GM12878 (cell line): ENCODE measurements around the gene RNF31. TPM values are rescaled to one million over a fixed set of nuclear protein-coding genes. Genes with fewer than 3 reads are reported as not detected.
A peak's percentile ranks its signal among the peaks of the same experiment; 100 is the strongest.

Experiments used
- ASH2L ChIP-seq: fragments of 300-600, 200-600 bp; sonication (generic); IDR thresholded peaks from 2 replicates; pipeline ENCODE4 v1.6.1; 2017; ENCODE audit warnings: low read depth, mild to moderate bottlenecking, borderline replicate concordance
- CBX3 ChIP-seq: fragments of 200-600 bp; sonication (generic); IDR thresholded peaks from 2 replicates; pipeline ENCODE4 v1.6.1; 2016; ENCODE audit warnings: low read depth, borderline replicate concordance
- CBX5 ChIP-seq: sonication (generic); IDR thresholded peaks from 2 replicates; pipeline ENCODE4 v1.6.1; 2016; ENCODE audit warnings: low read depth, moderate library complexity, mild to moderate bottlenecking, inconsistent platforms
- EP300 ChIP-seq, 2 experiments: fragments of 150-350 bp in 1 of 2; IDR thresholded peaks; 2 replicates each; pipeline ENCODE4 v1.6.1; 2011 to 2012; ENCODE audit warnings: low read depth in 2 of 2, low read length in 2 of 2, borderline replicate concordance in 1 of 2, improper control_type of control experiment in 1 of 2, inconsistent platforms in 1 of 2; ENCODE audit not compliant: control insufficient read depth in 1 of 2
- EZH2 ChIP-seq: IDR thresholded peaks from 2 replicates; pipeline ENCODE4 v1.6.1; 2012; ENCODE audit warnings: low read depth, mild to moderate bottlenecking, control low read depth, inconsistent platforms, low read length, borderline replicate concordance; ENCODE audit not compliant: control insufficient read depth
- HDGF ChIP-seq: fragments of 450-650 bp; IDR thresholded peaks from 2 replicates; pipeline ENCODE4 v1.6.1; 2016; ENCODE audit warnings: antibody characterized with exemption
- MYB ChIP-seq: fragments of 150-350 bp; IDR thresholded peaks from 2 replicates; pipeline ENCODE4 v1.6.1; 2014; ENCODE audit warnings: mild to moderate bottlenecking, low read depth, low read length, borderline replicate concordance
- MYC ChIP-seq: IDR thresholded peaks from 2 replicates; pipeline ENCODE4 v1.6.1; 2011; ENCODE audit warnings: mild to moderate bottlenecking, low read length, moderate library complexity, inconsistent platforms; ENCODE audit not compliant: insufficient read depth, insufficient replicate concordance, insufficient read length, severe bottlenecking
- NBN ChIP-seq: fragments of 450-650 bp; IDR thresholded peaks from 2 replicates; pipeline ENCODE4 v1.6.1; 2016
- NFYB ChIP-seq: IDR thresholded peaks from 2 replicates; pipeline ENCODE4 v1.6.1; 2011; ENCODE audit warnings: low read depth, mild to moderate bottlenecking, low read length, improper control_type of control experiment, moderate library complexity; ENCODE audit not compliant: insufficient read depth
- POLR2AphosphoS2 ChIP-seq: IDR thresholded peaks from 2 replicates; pipeline ENCODE4 v1.6.1; 2011; ENCODE audit warnings: low read depth, mild to moderate bottlenecking, low read length, improper control_type of control experiment, moderate library complexity
- RBBP5 ChIP-seq: fragments of 200-600 bp; sonication (generic); conservative IDR thresholded peaks from 2 replicates; pipeline ENCODE4 v1.6.1; 2016
- RUNX3 ChIP-seq: IDR thresholded peaks from 2 replicates; pipeline ENCODE4 v1.6.1; 2012; ENCODE audit warnings: low read length, inconsistent platforms
- SIN3A ChIP-seq: IDR thresholded peaks from 2 replicates; pipeline ENCODE4 v1.6.1; 2012; ENCODE audit warnings: low read depth, low read length, improper control_type of control experiment
- SP1 ChIP-seq: IDR thresholded peaks from one replicate; pipeline ENCODE4 v1.6.1; 2011; ENCODE audit warnings: low read depth, low read length
- SRF ChIP-seq, 2 experiments: IDR thresholded peaks; 2 replicates each; pipeline ENCODE4 v1.6.1; 2011; ENCODE audit warnings: low read depth in 2 of 2, low read length in 2 of 2, mild to moderate bottlenecking in 1 of 2, moderate library complexity in 1 of 2
- TCF3 ChIP-seq: IDR thresholded peaks from 2 replicates; pipeline ENCODE4 v1.6.1; 2012; ENCODE audit warnings: low read depth, mild to moderate bottlenecking, low read length, borderline replicate concordance; ENCODE audit not compliant: insufficient read depth
- YBX1 ChIP-seq: fragments of 450-650 bp; IDR thresholded peaks from 2 replicates; pipeline ENCODE4 v1.6.1; 2016; ENCODE audit warnings: antibody characterized with exemption
- ZNF207 ChIP-seq: fragments of 450-650 bp; IDR thresholded peaks from 2 replicates; pipeline ENCODE4 v1.6.1; 2014; ENCODE audit warnings: antibody characterized with exemption, mild to moderate bottlenecking, borderline replicate concordance
- ZNF384 ChIP-seq: IDR thresholded peaks from 2 replicates; pipeline ENCODE4 v1.6.1; 2012; ENCODE audit warnings: low read depth, mild to moderate bottlenecking, low read length, improper control_type of control experiment, borderline replicate concordance
- polyA plus RNA-seq, 11 experiments: library from polyadenylated mRNA; depleted of rRNA in 4 of 11; unstranded in 6 of 11; stranded (reverse) in 5 of 11; fragments of >200 nt; fragmentation: Nextera tagmentation in 4 of 11; fragmentation: Illumina TruSeq in 1 of 11; extraction: Ambion mirVana in 4 of 11; extraction: Trizol in 1 of 11; gene quantifications; 1 replicate in 1 of 11; 2 replicates in 10 of 11; pipeline versions ENCODE4 v1.2.1 to v1.2.3, GENCODE V29; 2011 to 2016; ENCODE audit warnings: inconsistent platforms in 2 of 11, missing spikeins in 2 of 11, low read depth in 1 of 11
- total RNA-seq, 4 experiments: library from RNA; depleted of rRNA in 3 of 4; stranded (reverse); fragments of >200 nt in 3 of 4; fragmentation: Illumina TruSeq in 1 of 4; extraction: Trizol in 1 of 4; gene quantifications; 2 replicates each; pipeline versions ENCODE4 v1.2.1 to v1.2.3, GENCODE V29; 2013 to 2021
- TF ChIP-seq, protein P1 (sequence below): IDR thresholded peaks from 2 replicates; pipeline ENCODE4 v1.6.1; 2011; ENCODE audit warnings: low read depth, low read length, improper control_type of control experiment, borderline replicate concordance
- TF ChIP-seq, protein P2 (sequence below): IDR thresholded peaks from 2 replicates; pipeline ENCODE4 v1.6.1; 2012; ENCODE audit warnings: low read length, inconsistent platforms
- TF ChIP-seq, protein P3 (sequence below): fragments of 450-650 bp; IDR thresholded peaks from 2 replicates; pipeline ENCODE4 v1.6.1; 2018; ENCODE audit warnings: mild to moderate bottlenecking, low read depth, moderate library complexity; ENCODE audit not compliant: partially characterized antibody

RNF31 gene
- total and polyA plus RNA-seq, 10 of the 15 experiments (the other 5 are each of a cell fraction or from before 2014, with no cell fraction given) = 8.5 to 92.7 (median 52.0) TPM

DNA sequence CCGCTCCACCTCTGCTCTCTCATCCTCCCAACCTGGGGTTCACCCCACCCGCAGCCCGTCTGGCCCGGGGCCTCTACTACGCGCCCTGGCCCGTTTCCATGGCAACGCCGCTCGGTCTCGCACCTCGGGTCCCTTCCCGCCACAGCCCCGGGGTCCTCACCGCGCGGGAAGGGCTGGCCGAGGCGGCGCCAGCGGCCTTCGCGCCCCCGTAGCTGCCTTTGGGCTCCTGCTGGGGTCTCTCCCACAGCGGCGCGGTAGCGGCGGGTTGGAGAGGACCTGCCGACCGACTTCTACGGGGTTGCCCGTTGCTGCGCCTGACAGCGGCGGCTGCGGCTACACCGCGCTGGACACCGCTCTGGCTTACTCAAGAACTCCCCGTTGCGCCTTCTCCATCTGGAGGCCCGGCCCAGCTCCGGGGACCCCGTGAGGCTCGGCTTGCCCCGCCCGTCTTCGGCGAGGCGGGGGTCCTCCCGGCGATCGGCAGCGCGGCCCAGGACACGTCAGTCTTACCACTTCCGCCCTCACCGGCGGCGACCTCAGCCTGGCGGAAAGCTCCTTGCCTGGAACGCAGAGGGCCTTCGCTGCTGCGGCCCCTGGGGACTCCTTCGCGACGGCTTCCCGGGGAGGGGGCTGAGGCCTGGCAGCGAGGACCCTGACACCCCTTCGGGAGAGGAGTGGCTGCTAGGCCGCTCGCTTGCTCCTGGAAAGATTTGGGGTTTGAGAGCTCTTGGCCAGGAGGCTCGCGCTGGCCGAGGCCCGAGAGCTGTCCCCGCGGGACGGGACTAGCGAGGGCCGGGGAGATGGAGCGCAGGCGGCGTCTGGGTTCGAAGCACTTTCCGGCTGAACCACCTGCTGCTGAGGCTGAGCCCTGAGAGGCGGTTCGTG lies 48.1 kb downstream of the RNF31 start, which contains the start of gene TM9SF1 (continued):
- TF ChIP-seq, protein P1, sequence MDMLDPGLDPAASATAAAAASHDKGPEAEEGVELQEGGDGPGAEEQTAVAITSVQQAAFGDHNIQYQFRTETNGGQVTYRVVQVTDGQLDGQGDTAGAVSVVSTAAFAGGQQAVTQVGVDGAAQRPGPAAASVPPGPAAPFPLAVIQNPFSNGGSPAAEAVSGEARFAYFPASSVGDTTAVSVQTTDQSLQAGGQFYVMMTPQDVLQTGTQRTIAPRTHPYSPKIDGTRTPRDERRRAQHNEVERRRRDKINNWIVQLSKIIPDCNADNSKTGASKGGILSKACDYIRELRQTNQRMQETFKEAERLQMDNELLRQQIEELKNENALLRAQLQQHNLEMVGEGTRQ = no peak
- TF ChIP-seq MYC (peak; percentile 95), RBBP5 (no peak), HDGF (no peak), ZNF207 (peak; percentile 89), NFYB (no peak), EP300 (IDR thresholded peaks at IDR 0.05; ENCODE audit: borderline replicate concordance in 1 of 2, control insufficient read depth in 1 of 2, low read depth in 2 of 2, low read length in 2 of 2) (no peak), SRF (IDR thresholded peaks at IDR 0.05; ENCODE audit: low read depth in 2 of 2, low read length in 2 of 2) (peak in 1 of 2 experiments; percentile 63; a peak in 2 of 4 replicates), SIN3A (peak; percentile 87), SP1 (peak; percentile 19), RUNX3 (peak; percentile 94), POLR2AphosphoS2 (peak; percentile 47; the same call in 1 of the 2 replicates), MYB (peak; percentile 94), ZNF384 (no peak), EZH2 (no peak), ASH2L (no peak), CBX5 (peak; percentile 40; the same call in 1 of the 2 replicates), CBX3 (no peak), NBN (peak; percentile 87; the same call in 1 of the 2 replicates), TCF3 (no peak; the same call in 1 of the 2 replicates), YBX1 (no peak)
- TF ChIP-seq, protein P2, sequence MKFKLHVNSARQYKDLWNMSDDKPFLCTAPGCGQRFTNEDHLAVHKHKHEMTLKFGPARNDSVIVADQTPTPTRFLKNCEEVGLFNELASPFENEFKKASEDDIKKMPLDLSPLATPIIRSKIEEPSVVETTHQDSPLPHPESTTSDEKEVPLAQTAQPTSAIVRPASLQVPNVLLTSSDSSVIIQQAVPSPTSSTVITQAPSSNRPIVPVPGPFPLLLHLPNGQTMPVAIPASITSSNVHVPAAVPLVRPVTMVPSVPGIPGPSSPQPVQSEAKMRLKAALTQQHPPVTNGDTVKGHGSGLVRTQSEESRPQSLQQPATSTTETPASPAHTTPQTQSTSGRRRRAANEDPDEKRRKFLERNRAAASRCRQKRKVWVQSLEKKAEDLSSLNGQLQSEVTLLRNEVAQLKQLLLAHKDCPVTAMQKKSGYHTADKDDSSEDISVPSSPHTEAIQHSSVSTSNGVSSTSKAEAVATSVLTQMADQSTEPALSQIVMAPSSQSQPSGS = no peak
- TF ChIP-seq, protein P3, sequence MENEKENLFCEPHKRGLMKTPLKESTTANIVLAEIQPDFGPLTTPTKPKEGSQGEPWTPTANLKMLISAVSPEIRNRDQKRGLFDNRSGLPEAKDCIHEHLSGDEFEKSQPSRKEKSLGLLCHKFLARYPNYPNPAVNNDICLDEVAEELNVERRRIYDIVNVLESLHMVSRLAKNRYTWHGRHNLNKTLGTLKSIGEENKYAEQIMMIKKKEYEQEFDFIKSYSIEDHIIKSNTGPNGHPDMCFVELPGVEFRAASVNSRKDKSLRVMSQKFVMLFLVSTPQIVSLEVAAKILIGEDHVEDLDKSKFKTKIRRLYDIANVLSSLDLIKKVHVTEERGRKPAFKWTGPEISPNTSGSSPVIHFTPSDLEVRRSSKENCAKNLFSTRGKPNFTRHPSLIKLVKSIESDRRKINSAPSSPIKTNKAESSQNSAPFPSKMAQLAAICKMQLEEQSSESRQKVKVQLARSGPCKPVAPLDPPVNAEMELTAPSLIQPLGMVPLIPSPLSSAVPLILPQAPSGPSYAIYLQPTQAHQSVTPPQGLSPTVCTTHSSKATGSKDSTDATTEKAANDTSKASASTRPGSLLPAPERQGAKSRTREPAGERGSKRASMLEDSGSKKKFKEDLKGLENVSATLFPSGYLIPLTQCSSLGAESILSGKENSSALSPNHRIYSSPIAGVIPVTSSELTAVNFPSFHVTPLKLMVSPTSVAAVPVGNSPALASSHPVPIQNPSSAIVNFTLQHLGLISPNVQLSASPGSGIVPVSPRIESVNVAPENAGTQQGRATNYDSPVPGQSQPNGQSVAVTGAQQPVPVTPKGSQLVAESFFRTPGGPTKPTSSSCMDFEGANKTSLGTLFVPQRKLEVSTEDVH = no peak
